T-cell (primary cell): ENCODE data around the gene TNFRSF21. TPM values are rescaled to one million over a fixed set of nuclear protein-coding genes. Genes with fewer than 3 reads are reported as not detected.
A peak's percentile ranks its signal among the peaks of the same experiment; 100 is the strongest.
"Not testable (repeated sequence)": the region's sequence is repeated elsewhere in the genome, so short reads cannot be mapped to it uniquely, and the experiment has no call there.

Source experiments
- ATAC-seq, 4 experiments: fragments of 200-7000 bp in 3 of 4; fragments of 150-1000 bp in 1 of 4; cut with Tn5 transposase; replicated peaks in 1 of 4; 1 replicate in 3 of 4; 2 replicates in 1 of 4; pipeline ENCODE4 v1.10.0; 2021; ENCODE audit warnings: moderate library complexity in 3 of 4, mild to moderate bottlenecking in 2 of 4, moderate number of reproducible peaks in 1 of 4
- CTCF ChIA-PET, 2 donors: fragments of 300-600 bp; sonication (Branson Sonifier 250); formaldehyde crosslinking; loops; one replicate each; lab custom pipeline; 2022; ENCODE audit warnings: antibody characterized with exemption in 2 of 2; lab: Charles Lee
- POLR2A ChIA-PET, 2 donors: fragments of 300-600 bp; sonication (Branson Sonifier 250); formaldehyde crosslinking; loops; one replicate each; lab custom pipeline; 2022; ENCODE audit warnings: antibody characterized with exemption in 2 of 2; lab: Charles Lee
- DNase-seq, 35 experiments: peaks; one replicate each; pipeline versions ENCODE4 v3.0.0 to v3.0.0-alpha.2; 2013 to 2023
- H3K27ac ChIP-seq: one replicate; pipeline ENCODE4 v1.5.1; 2013; ENCODE audit warnings: low read length
- H3K27me3 ChIP-seq, 2 experiments: replicated peaks in 1 of 2; 1 replicate in 1 of 2; 2 replicates in 1 of 2; pipeline versions ENCODE4 v1.6.1 to v1.7.0; 2013; ENCODE audit warnings: low read length in 1 of 2, mixed read lengths in 1 of 2; ENCODE audit not compliant: control insufficient read depth in 2 of 2, insufficient read depth in 2 of 2; ENCODE audit errors: extremely low read depth in 1 of 2
- H3K36me3 ChIP-seq, 2 donors: 1 replicate in 1 of 2; 2 replicates in 1 of 2; pipeline versions ENCODE4 v1.6.1 to v1.7.0; 2013; ENCODE audit warnings: low read length in 1 of 2; ENCODE audit not compliant: control insufficient read depth in 2 of 2, insufficient read depth in 1 of 2; ENCODE audit errors: extremely low read depth in 1 of 2
- H3K4me1 ChIP-seq, 2 experiments: 1 replicate in 1 of 2; 2 replicates in 1 of 2; pipeline versions ENCODE4 v1.6.1 to v1.7.0; 2013; ENCODE audit warnings: low read length in 2 of 2, mixed read lengths in 1 of 2; ENCODE audit not compliant: insufficient read depth in 2 of 2, control insufficient read depth in 1 of 2; ENCODE audit errors: extremely low read depth in 1 of 2
- H3K4me3 ChIP-seq, 2 donors: 1 replicate in 1 of 2; 2 replicates in 1 of 2; pipeline versions ENCODE4 v1.5.1 to v1.7.0; 2013; ENCODE audit warnings: mild to moderate bottlenecking in 2 of 2, low read length in 1 of 2, moderate library complexity in 1 of 2; ENCODE audit not compliant: control insufficient read depth in 1 of 2; ENCODE audit errors: extremely low read depth in 1 of 2
- H3K9me3 ChIP-seq: 2 replicates; pipeline ENCODE4 v1.7.0; 2013
- H3K27ac Mint-ChIP-seq, 2 donors: one replicate each; pipeline ENCODE4 v1.8.0; 2020 to 2021; ENCODE audit warnings: mild to moderate bottlenecking in 2 of 2, mixed read lengths in 2 of 2
- H3K27me3 Mint-ChIP-seq, 2 donors: one replicate each; pipeline ENCODE4 v1.8.0; 2021 to 2022; ENCODE audit warnings: mixed read lengths in 2 of 2
- H3K36me3 Mint-ChIP-seq: one replicate; pipeline ENCODE4 v1.8.0; 2021; ENCODE audit warnings: mixed read lengths
- H3K4me1 Mint-ChIP-seq, 3 donors: one replicate each; pipeline ENCODE4 v1.8.0; 2020 to 2022; ENCODE audit warnings: mixed read lengths in 3 of 3, mild to moderate bottlenecking in 1 of 3
- H3K4me3 Mint-ChIP-seq, 3 donors: one replicate each; pipeline ENCODE4 v1.8.0; 2020 to 2022; ENCODE audit warnings: mild to moderate bottlenecking in 3 of 3, mixed read lengths in 3 of 3, moderate library complexity in 3 of 3
- H3K9me3 Mint-ChIP-seq, 3 donors: one replicate each; pipeline ENCODE4 v1.8.0; 2020 to 2022; ENCODE audit warnings: mixed read lengths in 3 of 3
- WGBS: methylation state at CpG from one replicate; pipeline ENCODE4 v1.1.5; 2013; ENCODE audit warnings: missing lambda C conversion rate; ENCODE audit not compliant: insufficient coverage; 5-methylcytosine and 5-hydroxymethylcytosine counted together
- total RNA-seq, 35 experiments: library from RNA in 6 of 35; stranded (reverse) in 6 of 35; fragments of 120-200 nt in 1 of 35; gene quantifications; one replicate each; pipeline versions ENCODE4 v1.2.1 to v1.2.4 and lab custom pipeline; 2013 to 2026

The TNFRSF21 gene
- total RNA-seq, 5 donors from 2014 or later (not counting 1 experiment from before 2014, with no cell fraction given): 0.09 to 0.49 (median 0.30) TPM

DNA sequence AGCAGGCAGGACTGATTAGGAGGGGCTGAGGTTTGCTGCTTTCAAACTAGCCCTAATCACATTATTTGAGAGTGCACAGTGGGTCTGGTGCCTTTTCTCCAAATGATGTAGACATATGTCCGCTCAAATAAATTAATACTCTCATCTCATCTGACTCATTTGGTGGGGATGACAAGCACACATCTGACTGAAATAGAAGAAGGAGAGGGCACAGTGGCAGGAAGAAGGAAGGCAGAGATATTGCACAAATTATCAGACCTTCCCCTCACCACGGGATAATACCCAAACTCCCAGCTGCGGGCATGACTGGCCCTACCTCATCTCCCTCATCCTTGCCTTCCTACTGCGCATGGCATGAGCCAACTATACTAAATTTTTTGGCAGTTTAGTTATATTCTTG lies 33.9 kb upstream of the TNFRSF21 start:
- Histone ChIP-seq H3K27ac (no peak overlapping the region), H3K9me3 (no peaks in the 10 kb centered on the region), H3K4me1 (no peaks in the 10 kb centered on the region), H3K4me3 (no peak overlapping the region), H3K36me3 (no peaks in the 10 kb centered on the region), H3K27me3 (no peaks in the 10 kb centered on the region)
- WGBS: no CpG with 5 or more reads among the region's 4 CpGs
- Mint-ChIP-seq H3K27me3 (peaks cover 2 to 7% of the 10 kb centered on the region in 2 donors), H3K4me3 (no peak overlapping the region), H3K9me3 (no peaks in the 10 kb centered on the region), H3K4me1 (no peaks in the 10 kb centered on the region), H3K36me3 (no peaks in the 10 kb centered on the region), H3K27ac (no peak overlapping the region)
- POLR2A ChIA-PET: no interaction called here
- ATAC-seq: no peak
- no peak for DNase-seq
- CTCF ChIA-PET: no interaction called here

DNA sequence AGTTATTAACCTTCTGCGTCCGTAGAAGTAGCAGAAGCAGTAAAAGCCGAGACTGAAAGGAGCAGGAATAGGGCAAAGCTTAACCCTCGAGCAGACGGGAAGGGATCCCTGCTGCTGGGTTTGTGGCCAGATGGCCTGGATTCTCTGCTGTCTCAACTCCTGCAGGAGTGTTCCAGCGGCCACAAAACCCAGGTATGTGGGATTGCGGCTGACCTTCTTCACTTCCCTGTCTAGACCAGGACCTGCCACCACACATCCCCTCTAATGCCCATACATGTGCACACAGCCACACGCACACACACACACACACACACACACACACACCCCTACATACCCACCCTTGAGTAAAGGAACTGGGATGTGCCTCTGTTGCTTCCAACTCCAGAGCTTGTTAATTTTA lies 33.1 kb upstream of the TNFRSF21 start:
- Histone ChIP-seq H3K36me3 (no peaks in the 10 kb centered on the region), H3K4me3 (no peak overlapping the region), H3K27me3 (no peaks in the 10 kb centered on the region), H3K9me3 (no peaks in the 10 kb centered on the region), H3K4me1 (no peaks in the 10 kb centered on the region), H3K27ac (no peak overlapping the region)
- peaks cover 2 to 7% of the 10 kb centered on the region in 2 donors for H3K27me3 Mint-ChIP-seq
- no peaks in the 10 kb centered on the region for H3K4me1 Mint-ChIP-seq
- DNase-seq: no peak
- no peaks in the 10 kb centered on the region for H3K9me3 Mint-ChIP-seq
- H3K36me3 Mint-ChIP-seq: no peaks in the 10 kb centered on the region
- ATAC-seq: no peak
- no peak overlapping the region for H3K27ac Mint-ChIP-seq
- CTCF ChIA-PET: no interaction called here
- POLR2A ChIA-PET: no interaction called here
- 92% methylated on average over 7 of the region's 8 CpGs for WGBS
- H3K4me3 Mint-ChIP-seq: no peak overlapping the region

DNA sequence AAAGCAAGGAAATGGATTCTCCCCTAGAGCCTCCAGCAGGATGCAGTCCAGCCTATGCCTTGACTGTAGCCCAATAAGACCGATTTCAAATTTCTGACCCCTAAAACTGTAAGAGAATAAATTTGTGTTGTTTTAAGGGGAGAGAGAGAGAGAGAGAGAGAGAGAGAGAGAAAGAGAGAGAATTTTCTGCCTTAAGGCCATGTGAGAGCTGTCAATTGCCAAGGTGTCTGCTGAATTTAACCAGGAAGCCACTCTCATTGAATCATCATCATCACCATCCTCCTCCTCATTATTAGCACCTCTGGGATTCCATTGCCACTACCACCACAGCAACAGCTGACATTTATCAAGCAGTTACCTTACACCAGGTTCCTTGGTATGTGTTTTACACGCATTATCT lies 27.8 kb upstream of the TNFRSF21 start:
- Mint-ChIP-seq H3K27me3 (peaks cover 3 to 6% of the 10 kb centered on the region in 2 donors), H3K27ac (no peak overlapping the region), H3K4me3 (no peak overlapping the region), H3K9me3 (no peaks in the 10 kb centered on the region), H3K36me3 (no peaks in the 10 kb centered on the region), H3K4me1 (no peaks in the 10 kb centered on the region)
- ChIA-PET POLR2A (no interaction called here), CTCF (no interaction called here)
- ATAC-seq (no peak), DNase-seq (no peak)
- no CpG with 5 or more reads among the region's 2 CpGs for WGBS
- Histone ChIP-seq H3K27ac (no peak overlapping the region), H3K4me1 (no peaks in the 10 kb centered on the region), H3K36me3 (no peaks in the 10 kb centered on the region), H3K9me3 (no peaks in the 10 kb centered on the region), H3K27me3 (no peaks in the 10 kb centered on the region), H3K4me3 (no peak overlapping the region)

DNA sequence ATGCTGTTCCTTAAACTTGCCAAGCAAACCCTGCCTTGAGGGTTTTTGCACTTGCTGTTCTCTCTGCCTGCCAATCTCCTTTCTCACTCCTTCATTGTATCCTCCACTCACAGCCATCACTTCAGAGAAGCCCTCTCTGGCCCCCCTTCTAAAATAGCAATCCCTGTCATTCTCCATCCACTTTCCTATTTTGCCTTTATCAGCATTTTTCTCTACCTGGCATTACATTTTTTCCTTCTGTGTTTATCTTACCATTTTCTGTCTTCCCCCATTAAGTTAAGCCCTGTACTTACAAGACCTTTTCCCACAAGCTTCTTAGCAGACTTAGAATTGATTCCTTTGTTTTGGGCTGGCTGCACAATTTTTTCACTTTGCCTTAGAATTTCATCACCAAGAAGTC lies 26.6 kb upstream of the TNFRSF21 start:
- H3K4me1 Mint-ChIP-seq: no peaks in the 10 kb centered on the region
- H3K27ac ChIP-seq: no peak overlapping the region
- H3K9me3 Mint-ChIP-seq: no peaks in the 10 kb centered on the region
- ATAC-seq (no peak), DNase-seq (no peak)
- no peaks in the 10 kb centered on the region for H3K9me3 ChIP-seq
- peaks cover 3 to 6% of the 10 kb centered on the region in 2 donors for H3K27me3 Mint-ChIP-seq
- H3K4me3 ChIP-seq: no peak overlapping the region
- no peaks in the 10 kb centered on the region for H3K36me3 Mint-ChIP-seq
- no peak overlapping the region for H3K4me3 Mint-ChIP-seq
- H3K36me3 ChIP-seq: no peaks in the 10 kb centered on the region
- H3K27me3 ChIP-seq: no peaks in the 10 kb centered on the region
- ChIA-PET CTCF (no interaction called here), POLR2A (no interaction called here)
- no peak overlapping the region for H3K27ac Mint-ChIP-seq
- no peaks in the 10 kb centered on the region for H3K4me1 ChIP-seq

DNA sequence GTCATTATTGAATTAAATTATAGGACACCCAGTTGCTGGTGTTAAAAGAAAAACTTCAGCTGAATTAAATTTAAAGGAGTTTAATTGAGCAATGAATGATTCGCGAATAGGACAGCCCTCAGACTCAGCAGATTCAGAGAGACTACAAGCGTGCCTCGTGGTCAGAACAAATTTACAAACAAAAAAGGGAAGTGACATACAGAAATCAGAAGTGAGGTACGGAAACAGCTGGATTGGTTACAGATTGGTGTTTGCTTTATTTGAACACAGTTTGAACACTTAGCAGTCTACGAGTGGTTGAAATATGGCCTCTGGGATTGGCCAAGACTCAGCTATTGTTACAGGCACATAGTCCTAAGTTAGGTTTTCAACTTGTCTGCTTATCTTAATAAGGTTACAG lies 25.8 kb upstream of the TNFRSF21 start:
- Mint-ChIP-seq H3K36me3 (no peaks in the 10 kb centered on the region), H3K4me1 (no peaks in the 10 kb centered on the region), H3K27me3 (peaks cover 5 to 11% of the 10 kb centered on the region in 2 donors), H3K27ac (no peak overlapping the region), H3K9me3 (no peaks in the 10 kb centered on the region), H3K4me3 (no peak overlapping the region)
- H3K9me3 ChIP-seq: no peaks in the 10 kb centered on the region
- no peaks in the 10 kb centered on the region for H3K36me3 ChIP-seq
- no peaks in the 10 kb centered on the region for H3K27me3 ChIP-seq
- H3K4me1 ChIP-seq: no peaks in the 10 kb centered on the region
- CTCF ChIA-PET: no interaction called here
- no peak for ATAC-seq
- no peak overlapping the region for H3K27ac ChIP-seq
- DNase-seq: no peak
- POLR2A ChIA-PET: no interaction called here
- H3K4me3 ChIP-seq: no peak overlapping the region
- WGBS: 60% methylated on average over 1 of the region's 6 CpGs

DNA sequence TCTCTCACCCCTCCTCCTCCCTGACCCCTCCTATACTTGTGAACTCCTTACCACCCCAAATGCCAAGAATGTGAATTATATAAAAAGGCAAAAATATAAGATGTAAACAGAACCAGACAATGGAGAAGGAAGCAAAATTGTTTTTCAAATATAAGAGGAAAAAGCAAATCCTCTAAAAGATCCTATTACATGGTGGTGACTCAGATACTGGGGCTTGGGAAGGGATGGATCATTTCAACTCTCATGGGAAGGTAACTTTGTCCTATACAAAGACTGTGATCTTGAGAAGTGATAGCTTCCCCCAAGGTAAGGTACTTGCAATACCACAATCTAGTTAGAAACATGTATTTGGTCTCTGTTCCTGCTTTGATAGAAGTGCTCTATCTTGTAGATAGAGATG lies 24.6 kb upstream of the TNFRSF21 start:
- Mint-ChIP-seq H3K27ac (no peak overlapping the region), H3K27me3 (peaks cover 5 to 13% of the 10 kb centered on the region in 2 donors), H3K36me3 (no peaks in the 10 kb centered on the region), H3K9me3 (peaks cover 0 to 3% (median 0%) of the 10 kb centered on the region in 3 donors), H3K4me1 (peaks cover 0 to under 1% (median under 1%) of the 10 kb centered on the region in 3 donors), H3K4me3 (no peak overlapping the region)
- ChIA-PET POLR2A (no interaction called here), CTCF (no interaction called here)
- ATAC-seq (no peak), DNase-seq (no peak)
- H3K4me3 ChIP-seq: no peak overlapping the region
- H3K36me3 ChIP-seq: no peaks in the 10 kb centered on the region
- no peak overlapping the region for H3K27ac ChIP-seq
- H3K4me1 ChIP-seq: no peaks in the 10 kb centered on the region
- no peaks in the 10 kb centered on the region for H3K9me3 ChIP-seq
- H3K27me3 ChIP-seq: no peaks in the 10 kb centered on the region

DNA sequence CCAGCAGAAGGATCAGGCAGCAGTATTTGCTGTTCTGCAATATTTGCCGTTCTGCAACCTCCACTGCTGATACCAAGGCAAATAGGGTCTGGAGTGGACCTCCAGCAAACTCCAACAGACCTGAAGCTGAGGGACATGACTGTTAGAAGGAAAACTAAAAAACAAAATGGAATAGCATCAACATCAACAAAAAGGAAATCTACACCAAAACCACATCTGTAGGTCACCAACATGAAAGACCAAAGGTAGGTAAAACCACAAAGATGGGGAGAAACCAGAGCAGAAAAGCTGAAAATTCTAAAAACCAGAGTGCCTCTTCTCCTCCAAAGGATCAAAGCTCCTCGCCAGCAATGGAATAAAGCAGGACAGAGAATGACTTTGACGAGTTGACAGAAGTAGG lies 18.9 kb upstream of the TNFRSF21 start:
- POLR2A ChIA-PET, CTCF ChIA-PET, H3K27ac ChIP-seq, H3K4me3 ChIP-seq, H3K36me3 ChIP-seq, H3K9me3 ChIP-seq, H3K36me3 Mint-ChIP-seq, H3K27me3 ChIP-seq, H3K9me3 Mint-ChIP-seq, ATAC-seq: not testable (repeated sequence)
- no CpG with 5 or more reads among the region's 3 CpGs for WGBS
- peak overlapping the region in 1 of 3 donors; percentile 22 for H3K4me3 Mint-ChIP-seq
- H3K27ac Mint-ChIP-seq: peak overlapping the region in 1 of 2 donors; percentile 22
- peaks cover 4 to 14% of the 10 kb centered on the region in 2 experiments for H3K4me1 ChIP-seq
- peaks cover 7 to 17% of the 10 kb centered on the region in 2 donors for H3K27me3 Mint-ChIP-seq
- peak in 1 of 35 experiments; percentile 12 for DNase-seq
- H3K4me1 Mint-ChIP-seq: peaks cover 2 to 18% (median 12%) of the 10 kb centered on the region in 3 donors
